Measurements from ENCODE around the gene PACS2. TPM values are rescaled to one million over a fixed set of nuclear protein-coding genes. Genes with fewer than 3 reads are reported as not detected.

Gene PACS2
- polyA plus RNA-seq, 1 of the 3 experiments (the other 2 are of a cell fraction): 42.7 TPM

DNA sequence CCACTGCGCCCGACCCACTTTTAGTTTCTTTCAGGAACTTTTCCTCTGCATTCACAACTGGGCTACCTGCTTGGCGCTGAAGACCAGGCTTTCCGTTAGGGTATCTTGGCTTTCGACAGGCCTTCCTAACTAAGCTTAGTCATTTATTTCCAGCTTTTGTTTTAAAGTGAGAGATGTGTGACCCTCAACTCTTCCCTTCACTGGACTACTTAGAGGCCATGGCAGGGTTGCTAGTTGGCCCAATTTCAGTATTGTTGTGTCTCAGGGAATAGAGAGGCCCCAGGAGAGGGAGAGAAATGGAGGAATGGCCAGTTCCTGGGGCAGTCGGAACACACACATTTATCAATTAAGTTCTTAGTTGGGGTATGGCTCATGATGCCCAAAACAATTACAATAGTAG lies 115.5 kb downstream of the PACS2 start:
- peak overlapping the region in 1 of 2 experiments; percentile 54; a peak in 1 of 4 replicates for H3K27ac ChIP-seq (ENCODE audit: low read depth in 2 of 2, low read length in 1 of 2)

GRCh38 chr14:105430565-105430964 lies 116.0 kb downstream of the PACS2 start:
- no peaks in the 10 kb centered on the region for H3K9me3 ChIP-seq
- no peak overlapping the region for H3K4me3 ChIP-seq (ENCODE audit: low read depth in 2 of 2, low read length in 1 of 2)
- 40% methylated on average over 9 of the region's 9 CpGs for WGBS (ENCODE audit: low lambda C conversion rate)
- H3K79me2 ChIP-seq (ENCODE audit: insufficient read depth): peaks cover 100% of the 10 kb centered on the region
- H3K9ac ChIP-seq: no peak overlapping the region
- H3F3A ChIP-seq (replicated peaks; ENCODE audit: insufficient read depth): peaks cover 26% of the 10 kb centered on the region
- H3K4me2 ChIP-seq: peak overlapping the region; percentile 9; the same call in 1 of the 2 replicates
- no peaks in the 10 kb centered on the region; a peak in 1 of 4 replicates for H3K4me1 ChIP-seq (ENCODE audit: control insufficient read depth in 1 of 2, insufficient read depth in 2 of 2, low read depth in 1 of 2, low read length in 1 of 2)
- no peaks in the 10 kb centered on the region for H3K9me2 ChIP-seq
- peak overlapping the region in 1 of 2 experiments; percentile 54; a peak in 1 of 4 replicates for H3K27ac ChIP-seq (ENCODE audit: low read depth in 2 of 2, low read length in 1 of 2)
- POLR2A ChIA-PET: no interaction called here
- H4K20me1 ChIP-seq (ENCODE audit: insufficient read depth): peaks cover 84% of the 10 kb centered on the region
- H3K36me3 ChIP-seq (replicated peaks in 1 of 2; ENCODE audit: control insufficient read depth in 1 of 2, insufficient read depth in 2 of 2, low read length in 1 of 2): peaks cover 6 to 23% of the 10 kb centered on the region in 2 experiments
- H2AFZ ChIP-seq (ENCODE audit: low read depth): no peak overlapping the region
- CTCF ChIA-PET: interaction anchor here (1.0 to 2.0 kb wide), 2 partner anchors 18 to 108 kb away, joined by 3 to 5 read pairs; no protein-coding TSS in a partner anchor
- H3K27me3 ChIP-seq (ENCODE audit: insufficient read depth): no peaks in the 10 kb centered on the region
- no peak for DNase-seq
- TF ChIP-seq NRF1 (IDR thresholded peaks at IDR 0.05; ENCODE audit: low read depth, low read length) (no peak), RXRA (IDR thresholded peaks at IDR 0.05; ENCODE audit: borderline replicate concordance, low read depth) (no peak), FOSL2 (IDR thresholded peaks at IDR 0.05; ENCODE audit: borderline replicate concordance, low read depth) (peak; percentile 46; the same call in 1 of the 2 replicates), MXI1 (IDR thresholded peaks at IDR 0.05; ENCODE audit: low read depth, low read length) (no peak), TAF1 (IDR thresholded peaks at IDR 0.05; ENCODE audit: borderline replicate concordance, low read depth, low read length) (no peak), RAD21 (IDR thresholded peaks at IDR 0.05; ENCODE audit: low read length) (no peak), POLR2AphosphoS5 (IDR thresholded peaks at IDR 0.05; ENCODE audit: low read depth, low read length) (no peak), NFIC (IDR thresholded peaks at IDR 0.05; ENCODE audit: borderline replicate concordance) (peak; percentile 71), GABPA (IDR thresholded peaks at IDR 0.05; ENCODE audit: low read depth) (no peak), MEF2A (IDR thresholded peaks at IDR 0.05; ENCODE audit: borderline replicate concordance, low read depth) (no peak), TEAD4 (IDR thresholded peaks at IDR 0.05; ENCODE audit: borderline replicate concordance, insufficient read depth) (no peak)
- TF ChIP-seq, protein P1, sequence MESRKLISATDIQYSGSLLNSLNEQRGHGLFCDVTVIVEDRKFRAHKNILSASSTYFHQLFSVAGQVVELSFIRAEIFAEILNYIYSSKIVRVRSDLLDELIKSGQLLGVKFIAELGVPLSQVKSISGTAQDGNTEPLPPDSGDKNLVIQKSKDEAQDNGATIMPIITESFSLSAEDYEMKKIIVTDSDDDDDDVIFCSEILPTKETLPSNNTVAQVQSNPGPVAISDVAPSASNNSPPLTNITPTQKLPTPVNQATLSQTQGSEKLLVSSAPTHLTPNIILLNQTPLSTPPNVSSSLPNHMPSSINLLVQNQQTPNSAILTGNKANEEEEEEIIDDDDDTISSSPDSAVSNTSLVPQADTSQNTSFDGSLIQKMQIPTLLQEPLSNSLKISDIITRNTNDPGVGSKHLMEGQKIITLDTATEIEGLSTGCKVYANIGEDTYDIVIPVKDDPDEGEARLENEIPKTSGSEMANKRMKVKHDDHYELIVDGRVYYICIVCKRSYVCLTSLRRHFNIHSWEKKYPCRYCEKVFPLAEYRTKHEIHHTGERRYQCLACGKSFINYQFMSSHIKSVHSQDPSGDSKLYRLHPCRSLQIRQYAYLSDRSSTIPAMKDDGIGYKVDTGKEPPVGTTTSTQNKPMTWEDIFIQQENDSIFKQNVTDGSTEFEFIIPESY (IDR thresholded peaks at IDR 0.05; ENCODE audit: borderline replicate concordance, low read depth): no peak
- TF ChIP-seq, protein P2, sequence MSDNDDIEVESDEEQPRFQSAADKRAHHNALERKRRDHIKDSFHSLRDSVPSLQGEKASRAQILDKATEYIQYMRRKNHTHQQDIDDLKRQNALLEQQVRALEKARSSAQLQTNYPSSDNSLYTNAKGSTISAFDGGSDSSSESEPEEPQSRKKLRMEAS (IDR thresholded peaks at IDR 0.05; ENCODE audit: low read depth): no peak

More for the DNA sequence above, 115.5 kb downstream of the PACS2 start:
- Histone ChIP-seq H3K9me3 (no peaks in the 10 kb centered on the region), H3F3A (replicated peaks; ENCODE audit: insufficient read depth) (peaks cover 26% of the 10 kb centered on the region), H3K9me2 (no peaks in the 10 kb centered on the region), H3K4me2 (no peak overlapping the region), H3K27me3 (ENCODE audit: insufficient read depth) (no peaks in the 10 kb centered on the region), H3K9ac (no peak overlapping the region), H3K36me3 (replicated peaks in 1 of 2; ENCODE audit: control insufficient read depth in 1 of 2, insufficient read depth in 2 of 2, low read length in 1 of 2) (peaks cover 6 to 23% of the 10 kb centered on the region in 2 experiments), H4K20me1 (ENCODE audit: insufficient read depth) (peaks cover 84% of the 10 kb centered on the region), H2AFZ (ENCODE audit: low read depth) (no peak overlapping the region), H3K4me3 (ENCODE audit: low read depth in 2 of 2, low read length in 1 of 2) (no peak overlapping the region), H3K79me2 (ENCODE audit: insufficient read depth) (peaks cover 100% of the 10 kb centered on the region), H3K4me1 (ENCODE audit: control insufficient read depth in 1 of 2, insufficient read depth in 2 of 2, low read depth in 1 of 2, low read length in 1 of 2) (no peaks in the 10 kb centered on the region; a peak in 1 of 4 replicates)
- TF ChIP-seq TCF12 (IDR thresholded peaks at IDR 0.05): no peak
- no peak for TF ChIP-seq NFIC (IDR thresholded peaks at IDR 0.05; ENCODE audit: borderline replicate concordance)
- no peak for TF ChIP-seq PBX3 (IDR thresholded peaks at IDR 0.05)
- TF ChIP-seq, protein P2 (IDR thresholded peaks at IDR 0.05; ENCODE audit: low read depth): no peak
- TF ChIP-seq, protein P3, sequence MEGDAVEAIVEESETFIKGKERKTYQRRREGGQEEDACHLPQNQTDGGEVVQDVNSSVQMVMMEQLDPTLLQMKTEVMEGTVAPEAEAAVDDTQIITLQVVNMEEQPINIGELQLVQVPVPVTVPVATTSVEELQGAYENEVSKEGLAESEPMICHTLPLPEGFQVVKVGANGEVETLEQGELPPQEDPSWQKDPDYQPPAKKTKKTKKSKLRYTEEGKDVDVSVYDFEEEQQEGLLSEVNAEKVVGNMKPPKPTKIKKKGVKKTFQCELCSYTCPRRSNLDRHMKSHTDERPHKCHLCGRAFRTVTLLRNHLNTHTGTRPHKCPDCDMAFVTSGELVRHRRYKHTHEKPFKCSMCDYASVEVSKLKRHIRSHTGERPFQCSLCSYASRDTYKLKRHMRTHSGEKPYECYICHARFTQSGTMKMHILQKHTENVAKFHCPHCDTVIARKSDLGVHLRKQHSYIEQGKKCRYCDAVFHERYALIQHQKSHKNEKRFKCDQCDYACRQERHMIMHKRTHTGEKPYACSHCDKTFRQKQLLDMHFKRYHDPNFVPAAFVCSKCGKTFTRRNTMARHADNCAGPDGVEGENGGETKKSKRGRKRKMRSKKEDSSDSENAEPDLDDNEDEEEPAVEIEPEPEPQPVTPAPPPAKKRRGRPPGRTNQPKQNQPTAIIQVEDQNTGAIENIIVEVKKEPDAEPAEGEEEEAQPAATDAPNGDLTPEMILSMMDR (IDR thresholded peaks at IDR 0.05): no peak
- no peak for TF ChIP-seq EZH2phosphoT487 (IDR thresholded peaks at IDR 0.05; ENCODE audit: borderline replicate concordance, low read depth)
- TF ChIP-seq MEF2A (IDR thresholded peaks at IDR 0.05; ENCODE audit: borderline replicate concordance, low read depth): no peak
- no peak for TF ChIP-seq RAD21 (IDR thresholded peaks at IDR 0.05; ENCODE audit: low read length)
- no peak for TF ChIP-seq FOXM1 (IDR thresholded peaks at IDR 0.05; ENCODE audit: low read depth)
- WGBS (ENCODE audit: low lambda C conversion rate): 100% methylated on average over 6 of the region's 6 CpGs
- ChIA-PET POLR2A (no interaction called here), CTCF (interaction anchor here (2.0 kb wide), 1 partner anchor 19 kb away, joined by 5 read pairs; no protein-coding TSS in a partner anchor)
- DNase-seq: no peak

Measured in SK-N-SH (cell line).